Stimulated activated CD8-positive, alpha-beta memory T cell treated with anti-CD3 and anti-CD28 coated beads, Interleukin-4, amount 100 ng/mL, for 1 hour (primary cell): Measurements from ENCODE around the gene ART3.
"Not testable (repeated sequence)": the region's sequence is repeated elsewhere in the genome, so short reads cannot be mapped to it uniquely, and the experiment has no call there.

ENCODE experiments used
- DNase-seq, 2 donors: peaks; one replicate each; pipeline ENCODE4 v3.0.0-alpha.2; 2020; ENCODE audit warnings: low read depth in 2 of 2, low spot score in 1 of 2

Gene ART3, protein sequence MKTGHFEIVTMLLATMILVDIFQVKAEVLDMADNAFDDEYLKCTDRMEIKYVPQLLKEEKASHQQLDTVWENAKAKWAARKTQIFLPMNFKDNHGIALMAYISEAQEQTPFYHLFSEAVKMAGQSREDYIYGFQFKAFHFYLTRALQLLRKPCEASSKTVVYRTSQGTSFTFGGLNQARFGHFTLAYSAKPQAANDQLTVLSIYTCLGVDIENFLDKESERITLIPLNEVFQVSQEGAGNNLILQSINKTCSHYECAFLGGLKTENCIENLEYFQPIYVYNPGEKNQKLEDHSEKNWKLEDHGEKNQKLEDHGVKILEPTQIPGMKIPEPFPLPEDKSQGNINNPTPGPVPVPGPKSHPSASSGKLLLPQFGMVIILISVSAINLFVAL

DNA sequence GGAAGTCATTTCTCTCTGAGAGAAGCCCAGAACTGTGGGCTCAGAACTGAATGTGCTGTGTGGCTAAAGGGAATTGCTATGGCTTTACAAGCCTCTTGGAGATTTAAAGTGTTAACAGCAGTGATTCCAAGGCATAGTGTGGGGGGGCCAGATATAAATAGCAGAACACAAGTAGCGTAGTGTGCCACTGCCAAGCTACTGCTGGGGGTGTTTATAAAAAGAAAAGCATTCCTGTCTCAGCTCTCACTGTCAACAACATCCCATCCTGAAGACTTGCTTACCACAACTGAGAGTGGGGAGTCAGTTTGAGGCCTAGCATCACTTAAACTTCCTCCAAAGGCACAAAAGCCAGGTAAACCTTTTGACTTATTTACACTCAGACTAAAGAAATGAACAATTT, at the start of gene ART3:
Gene ART3 (plus strand): TSS at position 242 of the 400 bp plus-strand sequence. CDS start 1,181 bp downstream, outside the sequence.
- DNase-seq: no peak

DNA sequence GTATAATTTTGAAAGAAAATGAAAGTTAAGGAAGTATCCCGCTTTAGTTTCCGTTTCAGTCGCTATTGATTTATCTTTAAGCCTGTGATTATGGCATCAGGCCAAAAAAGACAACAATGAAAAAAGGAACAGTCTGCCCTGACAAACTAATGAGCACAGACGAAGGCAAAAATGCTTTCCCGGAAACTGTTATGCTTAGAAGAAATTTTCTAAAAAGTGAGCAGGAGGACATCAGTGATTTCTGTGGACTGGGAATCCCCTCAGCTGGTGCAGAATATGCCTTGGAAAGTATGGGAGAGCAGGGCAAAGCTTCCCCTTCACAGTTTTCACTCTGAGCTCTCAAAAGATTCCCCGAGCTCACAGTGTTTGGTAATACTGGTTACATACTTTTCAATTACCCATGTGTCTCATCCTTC, 46.2 kb upstream of the ART3 start:
- no peak for DNase-seq

DNA sequence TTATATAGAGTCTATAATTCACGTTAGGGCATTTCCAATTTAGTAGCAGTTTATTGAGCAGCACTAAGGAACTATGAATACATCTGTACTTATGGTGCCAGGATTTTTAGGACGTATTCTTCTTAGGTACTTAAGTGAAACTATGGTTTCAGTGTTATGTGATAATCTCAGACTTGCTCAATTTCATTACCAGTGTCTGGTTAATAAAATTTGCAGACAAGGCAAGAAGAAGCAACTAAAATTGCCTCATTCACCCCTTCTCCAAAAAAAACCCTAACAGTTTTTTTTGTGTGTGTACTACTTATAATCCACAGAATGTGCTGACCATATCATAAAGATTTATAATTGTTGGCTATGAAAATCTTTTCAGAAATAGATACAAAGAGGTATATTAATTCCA, 45.2 kb upstream of the ART3 start:
- DNase-seq: no peak

DNA sequence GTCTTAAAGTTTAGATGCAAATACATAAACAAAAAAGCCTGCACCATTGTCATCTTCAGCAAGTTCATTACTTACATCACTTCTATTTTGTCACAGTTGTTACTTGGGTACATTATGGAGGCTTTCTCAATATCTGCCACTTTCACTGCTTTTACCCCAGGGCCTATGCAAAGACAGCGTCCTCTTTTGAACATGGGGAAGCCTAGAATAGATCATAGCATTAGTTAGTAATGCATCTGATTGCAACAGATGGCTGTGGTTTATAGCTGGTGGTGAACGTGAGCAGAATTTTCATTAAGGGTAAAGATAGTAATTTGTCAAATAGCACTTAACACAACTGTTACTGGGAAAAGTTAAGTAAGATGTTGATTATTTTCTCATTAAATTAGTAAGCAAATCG, 39.4 kb upstream of the ART3 start:
- DNase-seq: no peak

DNA sequence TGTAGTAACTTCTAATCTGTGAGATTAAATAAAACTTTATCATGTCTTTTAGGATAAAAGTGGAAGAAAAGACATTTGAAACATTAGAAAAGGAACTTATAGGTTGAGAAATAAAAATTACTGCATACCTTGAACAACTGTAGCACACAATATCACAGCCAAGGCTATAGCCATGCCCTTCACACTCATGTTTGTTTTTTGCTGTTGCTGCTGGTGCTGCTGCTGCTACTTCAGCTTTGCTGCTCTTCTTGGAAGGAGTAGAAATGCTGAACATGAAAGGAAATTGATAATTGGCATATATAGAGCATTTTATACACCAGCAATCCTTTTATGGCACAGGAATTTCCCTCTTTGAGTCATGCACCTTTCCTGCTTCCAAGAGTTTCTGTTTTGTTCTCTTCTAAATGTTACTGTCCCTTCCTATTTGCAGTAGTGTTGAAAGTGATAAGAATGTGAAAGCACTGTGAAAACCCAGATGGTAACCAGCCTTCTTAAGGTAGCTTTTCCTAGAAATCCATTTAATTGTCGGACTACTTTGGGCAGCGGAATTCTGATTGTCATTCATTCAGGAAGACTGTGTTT, 38.6 kb upstream of the ART3 start, which contains the start of gene CXCL11:
Gene CXCL11 (minus strand): TSS at position 272 of the 582 bp plus-strand sequence. CDS start 83 bp downstream, at position 189.
- DNase-seq: no peak

DNA sequence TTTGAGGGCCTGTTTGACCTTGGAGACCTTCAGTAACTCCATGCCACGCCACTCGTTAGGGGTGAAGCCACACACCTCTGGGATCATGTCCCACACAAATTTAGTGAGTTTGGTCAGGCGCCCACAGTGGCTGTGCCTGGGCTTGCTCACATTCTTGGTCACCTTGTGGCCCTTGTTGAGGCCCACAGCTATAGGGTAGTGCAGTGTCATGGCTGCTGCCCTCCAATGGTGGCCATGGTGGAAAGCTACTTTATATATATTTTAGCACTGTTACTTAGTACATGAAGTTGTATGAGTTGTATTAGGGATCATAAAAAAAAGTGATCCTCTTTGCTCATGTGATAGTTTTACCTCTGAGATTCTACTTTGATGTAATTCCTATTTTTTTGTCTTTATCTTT, 37.7 kb upstream of the ART3 start:
- DNase-seq: no peak

DNA sequence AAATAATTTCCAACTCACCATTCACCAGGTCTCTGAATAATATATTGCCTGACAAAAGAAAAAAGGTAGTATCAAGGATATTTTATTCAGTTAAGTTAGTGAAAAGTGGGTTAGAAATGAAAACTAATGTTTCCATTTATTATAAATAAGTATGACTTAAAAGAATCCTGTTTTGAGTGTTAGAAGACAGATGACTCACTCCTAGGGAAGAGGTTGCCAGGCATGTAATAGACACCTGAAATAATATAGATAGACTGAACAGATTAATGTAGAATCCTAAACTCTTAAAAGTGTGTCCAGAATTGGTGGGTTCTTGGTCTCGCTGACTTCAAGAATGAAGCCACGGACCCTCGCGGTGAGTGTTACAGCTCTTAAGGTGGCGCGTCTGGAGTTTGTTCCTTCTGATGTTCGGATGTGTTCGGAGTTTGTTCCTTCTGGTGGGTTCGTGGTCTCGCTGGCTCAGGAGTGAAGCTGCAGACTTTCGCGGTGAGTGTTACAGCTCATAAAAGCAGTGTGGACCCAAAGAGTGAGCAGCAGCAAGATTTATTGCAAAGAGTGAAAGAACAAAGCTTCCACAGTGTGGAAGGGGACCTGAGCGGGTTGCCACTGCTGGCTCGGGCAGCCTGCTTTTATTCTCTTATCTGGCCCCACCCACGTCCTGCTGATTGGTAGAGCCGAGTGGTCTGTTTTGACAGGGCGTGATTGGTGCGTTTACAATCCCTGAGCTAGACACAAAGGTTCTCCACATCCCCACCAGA, 32.1 kb upstream of the ART3 start:
- DNase-seq: not testable (repeated sequence)

DNA sequence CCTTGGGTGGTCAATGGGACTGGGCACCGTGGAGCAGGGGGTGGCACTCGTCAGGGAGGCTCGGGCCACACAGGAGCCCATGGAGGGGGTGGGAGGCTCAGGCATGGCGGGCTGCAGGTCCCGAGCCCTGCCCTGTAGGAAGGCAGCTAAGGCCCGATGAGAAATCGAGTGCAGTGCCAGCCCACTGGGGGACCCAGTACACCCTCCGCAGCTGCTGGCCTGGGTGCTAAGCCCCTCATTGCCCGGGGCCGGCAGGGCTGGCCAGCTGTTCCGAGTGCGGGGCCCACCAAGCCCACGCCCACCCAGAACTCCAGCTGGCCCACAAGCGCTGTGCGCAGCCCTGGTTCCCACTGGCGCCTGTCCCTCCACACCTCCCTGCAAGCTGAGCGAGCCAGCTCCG, 31.2 kb upstream of the ART3 start:
- not testable (repeated sequence) for DNase-seq

DNA sequence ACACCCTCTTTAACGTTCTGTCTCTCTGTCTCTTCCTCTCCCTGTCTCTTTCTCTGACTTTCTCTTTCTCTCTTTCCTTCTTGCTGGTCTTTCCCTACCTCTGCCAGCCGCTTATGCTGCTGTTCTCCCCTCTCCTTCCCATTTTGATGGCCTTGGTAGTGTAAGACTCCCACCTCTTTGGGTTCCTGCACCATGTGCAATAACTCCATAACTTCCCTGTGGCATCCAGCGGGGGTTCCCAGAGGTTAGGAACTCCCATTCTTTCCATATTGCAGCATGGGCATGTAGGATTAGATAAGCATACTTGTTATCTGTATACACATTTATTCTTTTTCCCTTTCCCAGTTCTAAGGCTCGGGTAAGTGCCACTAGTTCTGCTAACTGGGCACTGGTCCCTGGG, 29.8 kb upstream of the ART3 start:
- not testable (repeated sequence) for DNase-seq

DNA sequence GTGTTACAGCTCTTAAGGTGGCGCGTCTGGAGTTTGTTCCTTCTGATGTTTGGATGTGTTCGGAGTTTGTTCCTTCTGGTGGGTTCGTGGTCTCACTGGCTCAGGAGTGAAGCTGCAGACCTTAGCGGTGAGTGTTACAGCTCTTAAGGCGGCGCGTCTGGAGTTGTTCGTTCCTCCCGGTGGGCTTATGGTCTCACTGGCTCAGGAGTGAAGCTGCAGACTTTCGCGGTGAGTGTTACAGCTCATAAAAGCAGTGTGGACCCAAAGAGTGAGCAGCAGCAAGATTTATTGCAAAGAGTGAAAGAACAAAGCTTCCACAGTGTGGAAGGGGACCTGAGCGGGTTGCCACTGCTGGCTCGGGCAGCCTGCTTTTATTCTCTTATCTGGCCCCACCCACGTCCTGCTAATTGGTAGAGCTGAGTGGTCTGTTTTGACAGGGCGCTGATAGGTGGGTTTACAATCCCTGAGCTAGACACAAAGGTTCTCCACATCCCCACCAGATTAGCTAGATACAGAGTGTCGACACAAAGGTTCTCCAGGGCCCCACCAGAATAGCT, 24.6 kb upstream of the ART3 start:
- DNase-seq: not testable (repeated sequence)

DNA sequence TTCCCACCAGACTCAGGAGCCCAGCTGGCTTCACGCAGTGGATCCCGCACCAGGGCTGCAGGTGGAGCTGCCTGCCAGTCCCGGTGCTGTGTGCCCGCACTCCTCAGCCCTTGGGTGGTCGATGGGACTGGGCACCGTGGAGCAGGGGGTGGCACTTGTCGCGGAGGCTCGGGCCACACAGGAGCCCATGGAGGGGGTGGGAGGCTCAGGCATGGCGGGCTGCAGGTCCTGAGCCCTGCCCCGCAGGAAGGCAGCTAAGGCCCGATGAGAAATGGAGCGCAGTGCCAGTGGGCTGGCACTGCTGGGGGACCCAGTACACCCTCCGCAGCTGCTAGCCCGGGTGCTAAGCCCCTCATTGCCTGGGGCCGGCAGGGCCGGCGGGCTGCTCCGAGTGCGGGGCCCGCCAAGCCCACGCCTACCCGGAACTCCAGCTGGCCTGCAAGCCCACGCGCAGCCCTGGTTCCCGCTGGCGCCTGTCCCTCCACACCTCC, 23.9 kb upstream of the ART3 start:
- DNase-seq: not testable (repeated sequence)

DNA sequence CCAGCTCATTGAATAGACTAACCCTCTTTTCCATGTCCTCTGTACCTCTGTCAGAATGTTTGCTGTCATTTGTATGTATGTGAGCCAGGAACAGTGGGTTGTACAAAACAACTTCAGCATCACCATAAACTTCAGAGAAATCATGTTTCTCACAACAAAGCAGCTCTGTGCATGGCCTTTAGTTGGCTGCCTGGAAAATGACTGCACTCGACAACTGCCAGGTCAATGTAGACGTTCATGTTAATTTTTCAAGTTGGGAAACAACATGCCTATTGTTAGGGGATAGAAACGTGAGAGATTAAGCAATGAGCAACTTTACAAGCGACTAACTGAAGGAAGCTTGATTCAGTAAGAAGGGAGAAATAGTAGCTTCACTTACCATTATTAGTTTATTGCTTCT, 20.8 kb upstream of the ART3 start:
- no peak for DNase-seq

DNA sequence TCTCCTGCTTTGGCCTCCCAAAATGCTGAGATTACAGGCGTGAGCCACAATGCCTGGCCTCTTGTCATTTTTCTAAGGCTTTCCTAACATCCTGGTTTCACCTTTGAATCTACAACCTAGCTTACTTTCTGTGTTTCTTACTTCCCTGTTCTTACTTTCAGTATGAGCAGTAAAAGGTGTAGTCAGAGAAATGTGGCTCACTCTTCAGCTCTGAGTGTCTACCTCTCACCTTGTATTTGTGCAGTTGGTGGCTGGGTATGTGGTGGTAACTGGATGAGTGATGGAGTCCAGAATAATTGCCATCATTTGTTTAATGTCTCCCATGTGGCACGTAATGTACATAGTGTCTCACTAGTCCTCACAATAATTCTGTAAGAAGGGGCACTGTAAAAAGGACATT, 19.5 kb upstream of the ART3 start:
- DNase-seq: no peak

DNA sequence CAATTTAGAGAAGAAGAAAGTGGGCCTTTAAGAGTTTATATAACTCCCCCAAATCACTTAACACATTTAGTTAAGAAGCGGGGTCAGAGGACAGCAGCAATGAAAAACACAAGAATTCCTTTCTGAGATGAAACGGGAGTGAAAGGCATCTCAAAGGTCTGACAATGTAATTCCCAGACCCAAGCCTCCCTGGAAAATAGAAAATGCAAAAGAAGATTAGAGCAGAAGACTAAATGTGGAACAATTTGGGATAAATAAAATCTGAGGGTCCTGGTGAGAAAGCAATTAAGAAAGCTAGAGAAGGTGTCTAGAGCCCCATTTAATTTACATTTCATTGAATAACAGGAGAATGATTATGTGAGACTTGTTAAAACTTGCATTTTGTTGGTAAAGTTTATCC, 19.1 kb upstream of the ART3 start:
- DNase-seq: no peak

DNA sequence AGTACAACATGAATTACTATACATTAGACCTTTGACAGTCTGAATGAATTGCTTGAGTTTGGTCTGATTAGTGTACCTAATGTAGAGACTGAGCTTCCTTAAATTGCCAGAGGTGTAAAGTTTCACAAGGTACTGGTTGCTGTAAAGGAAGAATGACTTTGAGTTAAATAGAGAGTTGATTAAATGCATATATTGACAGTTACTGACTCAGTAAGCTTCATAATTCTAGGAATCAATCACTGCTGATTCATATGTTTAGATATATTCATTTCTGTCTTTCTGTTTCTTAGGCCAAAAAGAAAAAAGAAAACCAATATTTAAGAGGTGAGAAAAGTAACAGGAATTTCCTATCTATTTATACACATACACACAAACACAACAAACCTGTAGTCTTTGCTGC, 16.2 kb upstream of the ART3 start:
- DNase-seq: no peak

DNA sequence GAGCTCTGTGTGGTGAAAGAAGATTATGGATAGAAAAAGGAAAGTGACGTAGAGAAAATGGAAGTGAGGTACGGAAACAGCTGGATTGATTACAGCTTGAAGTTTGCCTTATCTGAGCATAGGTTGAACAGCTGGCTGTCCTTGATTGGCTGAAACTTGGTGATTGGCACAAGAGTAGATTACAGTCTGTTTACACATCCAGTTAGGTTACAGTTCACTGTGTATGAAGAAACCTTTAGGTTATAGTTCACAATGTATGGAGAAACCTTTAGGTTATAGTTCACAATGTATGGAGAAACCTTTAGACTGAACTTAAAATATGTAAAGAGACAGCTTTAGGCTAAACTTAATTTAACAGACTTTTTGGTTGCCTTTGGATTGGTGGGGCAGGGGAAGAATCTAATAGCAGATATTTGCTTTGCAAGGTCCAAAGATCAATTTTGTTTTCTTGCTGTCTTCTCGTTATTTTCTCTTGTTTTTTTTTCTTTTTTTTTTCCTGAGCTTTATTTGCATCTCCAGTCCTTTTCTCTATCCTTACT, 15.6 kb upstream of the ART3 start:
- DNase-seq: no peak

DNA sequence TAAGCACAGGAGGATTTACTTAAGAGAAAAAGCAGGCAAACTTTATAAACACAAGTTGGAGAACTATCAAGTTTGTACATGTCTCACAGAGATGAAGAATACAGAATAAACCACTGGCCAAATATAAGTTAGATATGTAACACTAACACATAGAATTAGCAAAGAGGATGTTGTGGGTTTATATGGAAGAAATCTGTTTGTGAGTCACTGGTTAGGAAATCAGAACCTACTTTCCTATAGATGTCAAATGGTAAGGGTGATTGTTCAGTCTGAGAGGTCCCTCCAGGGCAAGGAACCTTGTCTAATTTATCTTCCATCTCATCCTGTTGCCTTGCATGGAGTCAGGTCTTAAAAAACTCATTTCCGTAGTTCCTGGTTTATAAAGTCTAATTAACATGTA, 14.8 kb upstream of the ART3 start:
- no peak for DNase-seq

DNA sequence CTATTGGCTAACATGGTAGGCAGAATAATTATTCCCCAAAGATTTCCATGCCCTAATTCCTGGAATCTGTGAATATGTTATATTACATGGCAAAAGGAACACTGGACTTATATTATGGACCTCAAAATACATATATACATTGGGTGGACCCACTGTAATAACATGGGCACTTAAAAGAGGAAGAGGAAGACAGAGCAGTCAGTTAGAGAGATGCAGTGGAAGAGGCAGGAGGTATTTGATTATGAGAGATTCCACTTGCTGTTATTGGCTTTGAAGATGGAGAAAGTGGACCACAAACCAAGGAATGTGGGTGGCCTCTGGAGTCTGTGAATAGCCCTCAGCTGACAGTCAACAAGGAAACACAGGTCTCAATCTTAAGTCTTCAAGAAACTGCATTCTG, 14.0 kb upstream of the ART3 start:
- DNase-seq: no peak

DNA sequence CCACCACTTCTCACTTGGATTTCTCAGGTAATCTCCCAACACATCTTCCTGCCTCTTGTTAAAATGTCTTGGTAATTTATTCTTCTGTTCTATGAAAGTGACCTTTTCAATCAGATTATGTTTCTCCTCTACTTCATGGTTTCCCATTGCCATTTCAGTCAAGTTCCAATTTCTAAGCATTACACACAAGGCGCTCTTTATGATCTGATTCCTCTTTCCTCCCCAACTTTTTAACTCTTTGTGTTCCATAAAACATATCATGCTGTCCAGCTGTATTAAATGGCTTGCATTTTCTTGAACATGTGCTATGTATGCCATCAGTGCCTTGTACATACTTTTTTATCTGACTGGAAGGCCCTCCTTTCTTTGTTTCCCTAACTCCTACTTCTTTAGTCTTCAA, 13.1 kb upstream of the ART3 start:
- DNase-seq: no peak

DNA sequence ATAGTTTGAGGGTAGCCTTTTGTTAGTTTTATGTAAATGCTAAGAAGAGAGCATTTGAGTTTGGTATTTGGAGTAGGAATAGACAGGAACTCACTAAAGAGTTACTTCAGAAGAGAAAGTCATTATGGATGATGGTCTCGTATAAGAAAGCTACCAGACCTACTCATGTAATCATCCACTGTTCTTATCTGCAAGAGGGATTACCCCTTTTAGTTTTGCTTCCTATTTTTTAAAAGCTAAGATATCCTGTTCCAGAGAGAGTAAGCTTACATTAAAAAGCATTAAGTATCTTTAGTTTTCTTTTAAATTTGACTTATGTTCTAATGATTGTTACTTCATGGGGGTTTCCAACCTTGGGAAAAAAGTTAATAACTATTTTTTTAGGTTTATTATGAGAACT, 12.5 kb upstream of the ART3 start:
- no peak for DNase-seq

DNA sequence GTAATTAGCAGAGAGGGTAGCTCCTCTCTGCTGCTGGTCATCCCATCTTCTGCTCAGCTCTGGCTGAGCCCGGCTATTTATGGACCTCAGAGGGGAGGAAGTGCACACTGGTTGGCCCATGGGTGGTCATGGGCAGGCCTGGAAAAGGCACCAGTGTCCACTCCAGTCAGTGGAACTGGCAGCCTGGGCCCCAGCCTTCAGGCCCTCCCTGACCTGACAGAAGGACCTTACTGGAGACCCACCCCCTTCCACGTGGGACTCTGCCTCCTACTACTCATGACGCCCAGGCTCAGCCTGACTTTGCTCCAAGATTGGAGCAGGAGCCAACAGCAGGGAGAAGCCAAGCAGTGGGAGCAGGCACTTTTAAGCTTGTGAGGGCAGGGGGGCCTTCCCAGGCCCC, 8.0 kb upstream of the ART3 start:
- no peak for DNase-seq
